Gastrocnemius medialis (tissue), 4 donors: Measurements from ENCODE around the gene ACVR1C.

Experiments used
- POLR2A ChIP-seq, 2 donors: fragments of 450-650 bp; IDR thresholded peaks; one replicate each; pipeline ENCODE4 v1.6.1; 2017; ENCODE audit warnings: antibody characterized with exemption in 2 of 2, mild to moderate bottlenecking in 2 of 2, moderate library complexity in 2 of 2
- TF ChIP-seq, protein P1 (sequence below), 5 experiments: fragments of 450-650 bp in 3 of 5; fragments of 200-600 bp in 2 of 5; sonication (generic) in 2 of 5; IDR thresholded peaks in 4 of 5; conservative IDR thresholded peaks in 1 of 5; 1 replicate in 4 of 5; 2 replicates in 1 of 5; pipeline ENCODE4 v1.5.1; 2016 to 2019; ENCODE audit warnings: antibody characterized with exemption in 5 of 5, mild to moderate bottlenecking in 3 of 5, moderate library complexity in 3 of 5

GRCh38 chr2:157657858-157658257 lies 29.2 kb upstream of the ACVR1C start:
- TF ChIP-seq, protein P1, sequence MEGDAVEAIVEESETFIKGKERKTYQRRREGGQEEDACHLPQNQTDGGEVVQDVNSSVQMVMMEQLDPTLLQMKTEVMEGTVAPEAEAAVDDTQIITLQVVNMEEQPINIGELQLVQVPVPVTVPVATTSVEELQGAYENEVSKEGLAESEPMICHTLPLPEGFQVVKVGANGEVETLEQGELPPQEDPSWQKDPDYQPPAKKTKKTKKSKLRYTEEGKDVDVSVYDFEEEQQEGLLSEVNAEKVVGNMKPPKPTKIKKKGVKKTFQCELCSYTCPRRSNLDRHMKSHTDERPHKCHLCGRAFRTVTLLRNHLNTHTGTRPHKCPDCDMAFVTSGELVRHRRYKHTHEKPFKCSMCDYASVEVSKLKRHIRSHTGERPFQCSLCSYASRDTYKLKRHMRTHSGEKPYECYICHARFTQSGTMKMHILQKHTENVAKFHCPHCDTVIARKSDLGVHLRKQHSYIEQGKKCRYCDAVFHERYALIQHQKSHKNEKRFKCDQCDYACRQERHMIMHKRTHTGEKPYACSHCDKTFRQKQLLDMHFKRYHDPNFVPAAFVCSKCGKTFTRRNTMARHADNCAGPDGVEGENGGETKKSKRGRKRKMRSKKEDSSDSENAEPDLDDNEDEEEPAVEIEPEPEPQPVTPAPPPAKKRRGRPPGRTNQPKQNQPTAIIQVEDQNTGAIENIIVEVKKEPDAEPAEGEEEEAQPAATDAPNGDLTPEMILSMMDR (IDR thresholded peaks at IDR 0.05 in 4 of 5, conservative IDR thresholded peaks at IDR 0.05 in 1 of 5) = no peak
- no peak for TF ChIP-seq POLR2A (IDR thresholded peaks at IDR 0.05)
